A673 (cell line): Measurements from ENCODE around the gene SLC11A1. TPM values are rescaled to one million over a fixed set of nuclear protein-coding genes. Genes with fewer than 3 reads are reported as not detected.

Experiments
- BruUV-seq: library from RNA; stranded (reverse); fragments of 400-500 nt; replicated peaks from 2 replicates; lab custom pipeline; 2021; lab: Mats Ljungman, UMichigan
- CTCF ChIA-PET: fragments of 300-600 bp; sonication (Branson Sonifier 250); formaldehyde crosslinking; loops from one replicate; lab custom pipeline; 2022; ENCODE audit warnings: antibody characterized with exemption; lab: Charles Lee
- POLR2A ChIA-PET: fragments of 300-600 bp; sonication (Branson Sonifier 250); formaldehyde crosslinking; loops from one replicate; lab custom pipeline; 2022; ENCODE audit warnings: antibody characterized with exemption; ENCODE audit not compliant: low non-redundant PET; lab: Charles Lee
- DNase-seq: peaks from one replicate; pipeline ENCODE4 v3.0.0-alpha.2; 2015; ENCODE audit warnings: low spot score
- H3K27ac ChIP-seq: fragments of 200-600 bp; sonication (generic); 2 replicates; pipeline ENCODE4 v1.5.1; 2016; ENCODE audit warnings: mixed run types, low read depth, mild to moderate bottlenecking, mixed read lengths, antibody characterized with exemption, low read length; ENCODE audit not compliant: poor library complexity, severe bottlenecking
- H3K27me3 ChIP-seq: fragments of 200-600 bp; sonication (generic); replicated peaks from 2 replicates; pipeline ENCODE4 v1.6.1; 2017; ENCODE audit warnings: mixed run types, low read depth, mild to moderate bottlenecking, mixed read lengths, antibody characterized with exemption, low read length; ENCODE audit not compliant: insufficient read depth, poor library complexity
- H3K36me3 ChIP-seq: fragments of 200-600 bp; sonication (generic); 2 replicates; pipeline ENCODE4 v1.6.1; 2016; ENCODE audit warnings: mixed run types, mild to moderate bottlenecking, mixed read lengths, antibody characterized with exemption, low read length; ENCODE audit not compliant: insufficient read depth, poor library complexity, severe bottlenecking
- H3K4me1 ChIP-seq: fragments of 200-600 bp; sonication (generic); 2 replicates; pipeline ENCODE4 v1.6.1; 2017; ENCODE audit warnings: mixed run types, mild to moderate bottlenecking, mixed read lengths, antibody characterized with exemption, low read length; ENCODE audit not compliant: insufficient read depth, poor library complexity, severe bottlenecking
- H3K4me3 ChIP-seq: fragments of 200-600 bp; sonication (generic); 2 replicates; pipeline ENCODE4 v1.5.1; 2016; ENCODE audit warnings: low read depth, mixed run types, mild to moderate bottlenecking, mixed read lengths, low read length; ENCODE audit not compliant: poor library complexity, severe bottlenecking
- H3K9me3 ChIP-seq: fragments of 200-600 bp; sonication (generic); 2 replicates; pipeline ENCODE4 v1.6.1; 2016; ENCODE audit warnings: mixed run types, low read depth, mild to moderate bottlenecking, mixed read lengths, antibody characterized with exemption, low read length; ENCODE audit not compliant: poor library complexity, severe bottlenecking
- EZH2 ChIP-seq: fragments of 200-600 bp; sonication (generic); IDR thresholded peaks from 2 replicates; pipeline ENCODE4 v1.6.1; 2017; ENCODE audit warnings: borderline replicate concordance, low read depth, mild to moderate bottlenecking, mixed read lengths, antibody characterized with exemption, low read length; ENCODE audit not compliant: poor library complexity, severe bottlenecking
- intact Hi-C: fragments of 100-400 bp; cut with micrococcal nuclease; formaldehyde crosslinking; loops from one replicate; pipeline ENCODE4 v1.10.0; 2022; ENCODE audit not compliant: unreplicated experiment
- total RNA-seq: library from RNA; stranded (reverse); gene quantifications from 2 replicates; pipeline ENCODE4 v1.2.3, GENCODE V29; 2021
- TF ChIP-seq, protein P1 (sequence below): fragments of 300-800, 200-600 bp; sonication (generic); conservative IDR thresholded peaks from 2 replicates; pipeline ENCODE4 v1.5.1; 2017; ENCODE audit warnings: low read depth, mild to moderate bottlenecking, antibody characterized with exemption, low read length, moderate library complexity, mixed read lengths

The SLC11A1 gene
- total RNA-seq, 1 experiment from 2014 or later: 0.09 TPM

DNA sequence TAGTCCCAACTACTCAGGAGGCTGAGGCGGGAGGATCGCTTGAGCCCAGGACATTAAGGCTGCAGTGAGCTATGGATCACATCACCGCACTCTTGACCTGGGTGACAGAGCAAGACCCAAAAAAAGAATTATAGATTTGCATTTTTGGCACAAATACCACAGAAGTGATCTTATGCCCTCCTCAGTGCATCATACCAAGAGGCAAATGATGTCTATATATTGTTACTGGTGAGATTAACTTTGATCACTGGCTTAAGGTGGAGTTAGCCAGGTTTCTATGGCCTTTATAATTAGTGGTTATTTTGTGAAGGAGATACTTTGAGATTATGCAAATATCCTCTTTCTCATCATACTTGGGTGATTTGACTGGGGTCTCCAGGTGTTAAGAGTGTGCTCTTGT is 47.5 kb upstream of the SLC11A1 start:
- no peak for DNase-seq
- no peak for TF ChIP-seq EZH2
- TF ChIP-seq, protein P1, sequence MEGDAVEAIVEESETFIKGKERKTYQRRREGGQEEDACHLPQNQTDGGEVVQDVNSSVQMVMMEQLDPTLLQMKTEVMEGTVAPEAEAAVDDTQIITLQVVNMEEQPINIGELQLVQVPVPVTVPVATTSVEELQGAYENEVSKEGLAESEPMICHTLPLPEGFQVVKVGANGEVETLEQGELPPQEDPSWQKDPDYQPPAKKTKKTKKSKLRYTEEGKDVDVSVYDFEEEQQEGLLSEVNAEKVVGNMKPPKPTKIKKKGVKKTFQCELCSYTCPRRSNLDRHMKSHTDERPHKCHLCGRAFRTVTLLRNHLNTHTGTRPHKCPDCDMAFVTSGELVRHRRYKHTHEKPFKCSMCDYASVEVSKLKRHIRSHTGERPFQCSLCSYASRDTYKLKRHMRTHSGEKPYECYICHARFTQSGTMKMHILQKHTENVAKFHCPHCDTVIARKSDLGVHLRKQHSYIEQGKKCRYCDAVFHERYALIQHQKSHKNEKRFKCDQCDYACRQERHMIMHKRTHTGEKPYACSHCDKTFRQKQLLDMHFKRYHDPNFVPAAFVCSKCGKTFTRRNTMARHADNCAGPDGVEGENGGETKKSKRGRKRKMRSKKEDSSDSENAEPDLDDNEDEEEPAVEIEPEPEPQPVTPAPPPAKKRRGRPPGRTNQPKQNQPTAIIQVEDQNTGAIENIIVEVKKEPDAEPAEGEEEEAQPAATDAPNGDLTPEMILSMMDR: no peak
- ChIA-PET CTCF (no interaction called here), POLR2A (no interaction called here)
- Histone ChIP-seq H3K4me3 (no peak overlapping the region), H3K36me3 (no peaks in the 10 kb centered on the region), H3K27me3 (no peaks in the 10 kb centered on the region), H3K27ac (no peak overlapping the region), H3K9me3 (no peaks in the 10 kb centered on the region), H3K4me1 (no peaks in the 10 kb centered on the region)
- BruUV-seq: no TSS peak
- intact Hi-C loops: no loop called here

DNA sequence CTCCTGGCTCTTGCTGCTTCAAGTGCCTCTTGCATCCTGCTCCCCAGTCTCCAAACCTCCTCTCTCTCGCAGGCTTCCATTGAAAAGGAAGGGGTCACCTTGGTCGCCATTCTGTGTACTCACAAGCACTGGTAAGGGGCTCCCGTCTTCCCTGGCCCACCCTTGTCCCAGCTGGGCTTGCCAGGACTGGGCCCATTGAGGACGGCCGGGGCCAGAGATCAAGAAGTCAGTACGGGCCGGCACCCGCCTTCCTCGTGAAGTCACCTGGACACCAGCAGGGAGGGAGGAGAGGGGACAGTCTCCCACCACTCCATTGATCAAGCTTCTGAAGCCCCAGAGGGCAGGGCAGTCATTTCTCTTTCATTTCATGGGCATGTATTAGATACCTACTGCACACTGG is 41.4 kb upstream of the SLC11A1 start:
- POLR2A ChIA-PET: no interaction called here
- no peaks in the 10 kb centered on the region for H3K27me3 ChIP-seq
- H3K27ac ChIP-seq: no peak overlapping the region

DNA sequence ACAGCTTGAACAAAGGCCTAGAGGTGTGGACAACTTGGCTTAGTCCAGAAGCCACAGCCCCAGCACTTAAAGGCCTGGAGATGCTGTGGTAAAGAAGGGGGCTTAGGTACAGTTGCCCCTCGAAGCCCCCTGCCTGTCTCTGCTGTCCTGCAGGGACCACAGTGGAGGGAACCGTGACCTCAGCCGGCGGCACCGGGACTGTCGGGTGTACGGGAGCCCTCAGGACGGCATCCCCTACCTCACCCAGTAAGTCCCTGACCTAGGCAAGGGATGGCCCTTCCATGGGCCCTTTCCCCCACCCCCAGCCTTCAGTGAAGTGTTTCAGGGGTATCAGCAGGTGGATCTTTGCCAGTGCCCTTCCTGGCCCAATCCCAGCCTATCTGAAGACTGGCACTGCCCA is 40.7 kb upstream of the SLC11A1 start:
- Histone ChIP-seq H3K36me3 (no peaks in the 10 kb centered on the region), H3K9me3 (no peaks in the 10 kb centered on the region), H3K27me3 (no peaks in the 10 kb centered on the region), H3K4me1 (peaks cover 10% of the 10 kb centered on the region), H3K27ac (no peak overlapping the region), H3K4me3 (no peak overlapping the region)
- POLR2A ChIA-PET: no interaction called here
- no peak for TF ChIP-seq EZH2
- TF ChIP-seq, protein P1: no peak
- intact Hi-C loops: no loop called here
- DNase-seq: no peak
- BruUV-seq: no TSS peak
- CTCF ChIA-PET: no interaction called here

More for the DNA sequence above, 41.4 kb upstream of the SLC11A1 start:
- Histone ChIP-seq H3K4me1 (peaks cover 5% of the 10 kb centered on the region), H3K4me3 (no peak overlapping the region), H3K9me3 (no peaks in the 10 kb centered on the region), H3K36me3 (no peaks in the 10 kb centered on the region)
- intact Hi-C loops: no loop called here
- DNase-seq: no peak
- CTCF ChIA-PET: no interaction called here
- no peak for TF ChIP-seq EZH2
- TF ChIP-seq, protein P1: no peak
- no TSS peak for BruUV-seq
